KMS-11 (cell line): ENCODE measurements around the gene UNC13B.
"Not testable (repeated sequence)": the region's sequence is repeated elsewhere in the genome, so short reads cannot be mapped to it uniquely, and the experiment has no call there.

Source experiments
- H2AFZ ChIP-seq: fragments of 200-600 bp; sonication (generic); 2 replicates; pipeline ENCODE4 v1.6.1; 2016; ENCODE audit warnings: antibody characterized with exemption, mixed run types, low read depth
- H3K27ac ChIP-seq: fragments of 200-600 bp; sonication (generic); 2 replicates; pipeline ENCODE4 v1.6.1; 2016; ENCODE audit warnings: mild to moderate bottlenecking, mixed run types
- H3K27me3 ChIP-seq: fragments of 200-600 bp; sonication (generic); 2 replicates; pipeline ENCODE4 v1.6.1; 2017; ENCODE audit warnings: mild to moderate bottlenecking, low read depth, mixed run types, moderate library complexity; ENCODE audit not compliant: insufficient read depth
- H3K36me3 ChIP-seq: fragments of 200-600 bp; sonication (generic); 2 replicates; pipeline ENCODE4 v1.6.1; 2017; ENCODE audit warnings: mild to moderate bottlenecking, mixed run types; ENCODE audit not compliant: insufficient read depth
- H3K4me1 ChIP-seq: fragments of 200-600 bp; sonication (generic); 2 replicates; pipeline ENCODE4 v1.6.1; 2016; ENCODE audit warnings: mild to moderate bottlenecking, low read depth, mixed run types; ENCODE audit not compliant: poor library complexity, severe bottlenecking
- H3K4me2 ChIP-seq: fragments of 200-600 bp; sonication (generic); 2 replicates; pipeline ENCODE4 v1.7.0; 2016; ENCODE audit warnings: mild to moderate bottlenecking, mixed run types
- H3K4me3 ChIP-seq: fragments of 200-600 bp; sonication (generic); IDR thresholded peaks from 2 replicates; pipeline ENCODE4 v1.6.1; 2017; ENCODE audit warnings: low read depth, low read length, mixed read lengths; ENCODE audit not compliant: insufficient read depth
- H3K79me2 ChIP-seq: fragments of 200-600 bp; sonication (generic); 2 replicates; pipeline ENCODE4 v1.6.1; 2016; ENCODE audit warnings: low read depth, mixed run types; ENCODE audit not compliant: insufficient read depth
- H3K9ac ChIP-seq: fragments of 200-600 bp; sonication (generic); 2 replicates; pipeline ENCODE4 v1.6.1; 2016; ENCODE audit warnings: mild to moderate bottlenecking, mixed run types
- H4K20me1 ChIP-seq: fragments of 200-600 bp; sonication (generic); 2 replicates; pipeline ENCODE4 v1.6.1; 2016; ENCODE audit warnings: mild to moderate bottlenecking, mixed run types; ENCODE audit not compliant: insufficient read depth
- TF ChIP-seq, protein P1 (sequence below): fragments of 200-600 bp; sonication (generic); conservative IDR thresholded peaks from 2 replicates; pipeline ENCODE4 v1.6.1; 2017; ENCODE audit warnings: low read depth, mild to moderate bottlenecking, antibody characterized with exemption, low read length, moderate library complexity, mixed read lengths

UNC13B gene

DNA sequence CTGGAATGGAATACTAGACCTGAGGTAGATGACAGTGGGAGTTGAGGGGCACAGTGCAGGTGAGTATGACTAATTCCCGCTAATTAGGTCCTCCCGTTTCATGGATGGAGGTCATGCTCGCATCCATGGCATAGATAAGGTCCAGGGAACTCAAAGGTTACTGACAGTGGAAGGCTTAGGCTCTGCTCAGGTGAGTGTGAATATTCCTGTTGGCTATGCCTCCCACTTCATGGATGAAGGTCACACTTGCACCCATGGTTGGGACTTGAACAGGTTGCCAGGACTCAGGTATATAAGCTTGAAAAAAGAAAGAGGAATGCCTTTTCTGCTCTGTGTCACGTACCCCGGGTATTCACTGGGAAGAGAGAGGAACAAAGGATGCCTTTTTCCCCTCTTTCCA lies 19.8 kb upstream of the UNC13B start:
- Histone ChIP-seq H4K20me1 (no peaks in the 10 kb centered on the region), H3K36me3 (no peaks in the 10 kb centered on the region), H3K4me1 (no peaks in the 10 kb centered on the region), H3K4me3 (no peak overlapping the region), H3K79me2 (no peaks in the 10 kb centered on the region), H3K27me3 (no peaks in the 10 kb centered on the region), H3K27ac (no peak overlapping the region), H3K9ac (no peak overlapping the region), H3K4me2 (no peak overlapping the region), H2AFZ (no peak overlapping the region)
- TF ChIP-seq, protein P1, sequence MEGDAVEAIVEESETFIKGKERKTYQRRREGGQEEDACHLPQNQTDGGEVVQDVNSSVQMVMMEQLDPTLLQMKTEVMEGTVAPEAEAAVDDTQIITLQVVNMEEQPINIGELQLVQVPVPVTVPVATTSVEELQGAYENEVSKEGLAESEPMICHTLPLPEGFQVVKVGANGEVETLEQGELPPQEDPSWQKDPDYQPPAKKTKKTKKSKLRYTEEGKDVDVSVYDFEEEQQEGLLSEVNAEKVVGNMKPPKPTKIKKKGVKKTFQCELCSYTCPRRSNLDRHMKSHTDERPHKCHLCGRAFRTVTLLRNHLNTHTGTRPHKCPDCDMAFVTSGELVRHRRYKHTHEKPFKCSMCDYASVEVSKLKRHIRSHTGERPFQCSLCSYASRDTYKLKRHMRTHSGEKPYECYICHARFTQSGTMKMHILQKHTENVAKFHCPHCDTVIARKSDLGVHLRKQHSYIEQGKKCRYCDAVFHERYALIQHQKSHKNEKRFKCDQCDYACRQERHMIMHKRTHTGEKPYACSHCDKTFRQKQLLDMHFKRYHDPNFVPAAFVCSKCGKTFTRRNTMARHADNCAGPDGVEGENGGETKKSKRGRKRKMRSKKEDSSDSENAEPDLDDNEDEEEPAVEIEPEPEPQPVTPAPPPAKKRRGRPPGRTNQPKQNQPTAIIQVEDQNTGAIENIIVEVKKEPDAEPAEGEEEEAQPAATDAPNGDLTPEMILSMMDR: no peak

DNA sequence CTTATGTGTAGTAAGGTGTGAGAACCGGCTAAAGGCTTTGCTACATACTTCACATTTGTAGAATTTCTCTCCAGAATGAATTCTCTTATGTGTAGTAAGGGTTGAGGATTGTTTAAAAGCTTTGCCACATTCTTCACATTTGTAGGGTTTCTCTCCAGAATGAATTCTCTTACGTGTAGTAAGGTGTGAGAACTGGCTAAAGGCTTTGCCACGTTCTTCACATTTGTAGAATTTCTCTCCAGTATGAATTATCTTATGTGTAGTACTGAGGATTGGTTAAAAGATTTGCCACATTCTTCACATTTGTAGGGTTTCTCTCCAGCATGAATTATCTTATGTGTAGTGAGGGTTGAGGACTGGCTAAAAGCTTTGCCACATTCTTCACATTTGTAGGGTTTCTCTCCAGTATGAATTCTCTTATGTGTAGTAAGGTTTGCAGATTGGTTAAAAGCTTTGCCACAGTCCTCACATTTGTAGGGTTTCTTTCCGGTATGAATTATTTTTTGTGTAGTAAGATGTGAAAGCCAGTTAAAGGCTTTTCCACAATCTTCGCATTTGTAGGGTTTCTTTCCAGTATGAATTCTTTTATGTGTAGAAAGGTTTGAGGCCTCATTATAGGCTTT lies 13.8 kb upstream of the UNC13B start:
- not testable (repeated sequence) for H3K36me3 ChIP-seq, H3K4me3 ChIP-seq, H3K79me2 ChIP-seq, H3K27me3 ChIP-seq, H2AFZ ChIP-seq, H3K9ac ChIP-seq, H3K4me2 ChIP-seq, H4K20me1 ChIP-seq, H3K4me1 ChIP-seq, H3K27ac ChIP-seq

DNA sequence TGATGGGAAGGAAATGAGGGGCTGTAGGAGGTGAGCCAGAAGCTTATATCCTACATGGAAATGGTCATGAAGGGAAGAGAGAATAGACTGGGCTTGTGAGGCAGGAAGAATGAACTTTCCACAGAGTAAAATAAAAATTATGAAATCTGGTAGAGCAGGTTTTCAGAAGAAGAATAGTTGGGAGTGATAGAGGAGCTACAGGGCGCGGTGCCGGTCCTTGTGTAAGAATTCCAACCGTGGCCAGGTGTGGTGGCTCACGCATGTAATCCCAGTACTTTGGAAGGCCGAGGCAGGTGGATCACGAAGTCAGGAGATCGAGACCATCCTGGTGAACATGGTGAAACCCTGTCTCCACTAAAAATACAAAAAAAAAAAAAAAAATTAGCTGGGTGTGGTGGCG lies 8.9 kb upstream of the UNC13B start:
- Histone ChIP-seq H2AFZ (no peak overlapping the region), H3K4me2 (no peak overlapping the region), H3K4me3 (no peak overlapping the region), H3K4me1 (peaks cover 14% of the 10 kb centered on the region), H3K79me2 (no peaks in the 10 kb centered on the region), H3K27me3 (no peaks in the 10 kb centered on the region), H3K36me3 (no peaks in the 10 kb centered on the region), H4K20me1 (no peaks in the 10 kb centered on the region), H3K9ac (no peak overlapping the region), H3K27ac (no peak overlapping the region)
- TF ChIP-seq, protein P1: no peak

DNA sequence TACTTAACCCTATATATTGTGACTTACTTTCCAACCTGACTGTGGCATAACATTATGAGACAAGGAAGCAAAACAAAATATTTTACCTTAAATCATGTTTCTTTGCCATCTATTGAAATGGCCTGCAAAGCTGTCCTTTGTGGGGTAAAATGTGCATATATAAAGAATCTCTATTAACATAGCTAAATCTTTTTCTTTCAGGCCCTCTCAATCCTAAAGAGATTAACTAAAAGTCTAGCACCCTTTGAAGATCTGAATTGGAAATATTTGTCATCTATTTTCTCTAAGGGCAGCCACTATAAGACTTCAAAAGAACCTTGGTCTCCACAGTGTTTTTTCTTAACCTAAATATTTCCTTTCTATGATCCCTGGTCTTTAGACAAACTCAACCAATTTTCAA lies 5.0 kb upstream of the UNC13B start:
- Histone ChIP-seq H3K27ac (no peak overlapping the region; the same call in 1 of the 2 replicates), H3K4me2 (no peak overlapping the region; the same call in 1 of the 2 replicates)
- TF ChIP-seq, protein P1: no peak

DNA sequence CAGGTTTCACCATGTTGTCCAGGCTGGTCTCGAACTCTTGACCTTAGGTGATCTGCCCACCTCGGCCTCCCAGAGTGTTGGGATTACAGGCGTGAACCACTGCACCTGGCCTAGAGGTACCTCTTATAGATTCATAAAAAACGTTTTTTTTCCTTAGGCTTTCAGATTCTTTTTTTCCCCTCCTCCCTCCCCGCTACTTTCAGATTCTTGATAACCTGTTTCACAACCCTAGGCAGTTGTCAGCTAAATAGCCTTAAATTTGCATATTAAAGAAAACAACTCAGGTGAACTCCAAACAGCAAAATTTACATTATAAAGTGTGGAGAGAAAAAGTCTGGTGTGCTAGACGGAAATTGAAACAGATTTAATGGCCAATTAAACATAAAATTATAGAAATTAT lies 4.0 kb upstream of the UNC13B start:
- H3K27me3 ChIP-seq, H2AFZ ChIP-seq, H3K4me3 ChIP-seq, H3K36me3 ChIP-seq, H4K20me1 ChIP-seq, H3K79me2 ChIP-seq: not testable (repeated sequence)
- Histone ChIP-seq H3K4me1 (peaks cover 51% of the 10 kb centered on the region), H3K9ac (peak overlapping the region; percentile 5; the same call in 1 of the 2 replicates), H3K4me2 (peak overlapping the region; percentile 66), H3K27ac (peak overlapping the region; percentile 74)

More for the DNA sequence above, 5.0 kb upstream of the UNC13B start:
- Histone ChIP-seq H3K4me1 (peaks cover 46% of the 10 kb centered on the region), H3K9ac (no peak overlapping the region), H3K4me3 (no peak overlapping the region), H4K20me1 (no peaks in the 10 kb centered on the region), H3K79me2 (no peaks in the 10 kb centered on the region), H3K36me3 (no peaks in the 10 kb centered on the region), H3K27me3 (no peaks in the 10 kb centered on the region), H2AFZ (no peak overlapping the region)
